HG03558 (cell line): ENCODE data around the gene DNAH11.
"Not testable (repeated sequence)": the region's sequence is repeated elsewhere in the genome, so short reads cannot be mapped to it uniquely, and the experiment has no call there.

Source experiments
- ATAC-seq: cut with Tn5 transposase; IDR thresholded peaks from one replicate; pipeline ENCODE4 v1.9.1; 2021; ENCODE audit warnings: moderate number of reproducible peaks; ENCODE audit not compliant: unreplicated experiment; ENCODE audit errors: extremely low read depth

The DNAH11 gene

DNA sequence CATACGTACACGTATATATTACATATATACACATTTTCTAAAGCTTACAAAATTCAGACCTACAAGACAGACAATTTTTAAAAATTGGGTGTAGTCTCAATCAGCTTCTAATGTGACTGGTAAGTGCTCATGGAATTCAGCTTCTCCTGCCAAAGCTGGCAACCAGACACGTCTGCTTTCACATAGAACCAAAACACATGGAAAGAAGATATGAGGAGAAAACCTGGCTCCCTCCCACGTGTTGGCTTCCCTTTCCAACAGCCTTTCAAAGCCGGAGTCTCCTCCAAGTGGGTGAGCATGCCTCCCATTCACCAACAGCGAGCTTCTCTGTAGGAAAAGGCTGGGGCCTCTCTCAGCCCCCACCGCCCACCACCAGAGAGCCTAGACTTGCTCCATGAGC, 369.5 kb downstream of the DNAH11 start:
- no peak for ATAC-seq

GRCh38 chr7:21912931-21913780, 370.3 kb downstream of the DNAH11 start:
- ATAC-seq, result no peak

- ATAC-seq, result no peak
Measured at GRCh38 chr7:21914671-21915070, 371.8 kb downstream of the DNAH11 start.

DNA sequence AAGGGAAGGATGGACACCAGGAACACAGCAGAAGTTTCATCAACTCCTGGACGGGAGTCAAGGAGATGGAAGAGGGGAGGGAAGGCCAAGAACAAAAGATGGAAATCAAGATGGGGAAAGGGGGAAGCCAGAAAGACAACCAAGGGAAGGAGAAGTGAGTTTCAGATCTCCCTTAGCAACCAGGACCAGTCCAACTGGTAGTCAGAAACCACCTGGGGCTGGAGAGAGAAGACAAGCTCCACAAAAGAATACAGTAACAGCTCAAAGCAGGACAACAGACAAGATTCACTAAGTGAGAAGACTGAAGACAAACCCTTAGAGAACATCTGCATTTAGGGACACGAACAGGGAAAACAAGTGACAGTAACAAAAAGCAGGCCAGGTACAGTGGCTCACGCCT, 372.3 kb downstream of the DNAH11 start:
- ATAC-seq, result no peak

GRCh38 chr7:21916176-21916575, 373.3 kb downstream of the DNAH11 start:
- ATAC-seq, result no peak

DNA sequence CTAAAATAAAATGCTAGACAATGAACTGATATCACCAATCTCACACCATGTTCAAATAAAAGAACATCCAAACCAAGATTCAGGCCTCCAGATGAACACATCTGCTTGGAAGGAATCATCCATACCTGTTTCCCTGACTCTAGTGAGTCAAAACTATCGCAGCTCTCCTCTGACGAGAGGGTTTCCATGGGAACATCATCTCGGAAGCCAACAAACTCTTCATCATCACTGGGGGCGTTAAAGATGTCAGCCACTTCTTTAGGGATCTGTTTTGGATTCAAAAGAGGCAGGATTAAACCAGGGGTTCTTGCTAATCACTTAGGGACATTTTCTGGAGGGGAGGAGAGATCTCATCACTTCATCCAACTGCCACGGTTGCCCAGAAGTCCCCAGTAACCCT, 373.8 kb downstream of the DNAH11 start:
- no peak for ATAC-seq

DNA sequence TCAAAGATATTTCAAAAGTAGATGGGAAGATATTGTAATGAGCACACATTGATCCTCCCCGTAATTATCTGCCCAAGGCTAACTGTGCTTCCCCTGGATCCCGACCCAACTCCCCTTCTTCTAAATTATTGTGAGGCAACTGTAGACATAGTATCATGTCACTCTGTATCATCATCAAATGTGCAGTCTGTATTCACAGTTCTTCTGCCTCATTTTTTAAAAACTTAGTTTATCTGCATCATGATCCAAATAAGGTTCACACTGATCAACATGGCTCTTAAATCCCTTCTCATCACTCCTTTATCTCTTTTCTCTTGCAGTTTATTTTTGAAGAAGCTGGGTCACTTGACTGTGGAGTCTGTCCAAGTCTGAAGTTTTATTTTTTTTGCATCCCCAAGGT, 375.4 kb downstream of the DNAH11 start:
- ATAC-seq, result no peak

- ATAC-seq, result no peak
Measured at GRCh38 chr7:21920936-21921335, 378.1 kb downstream of the DNAH11 start.

DNA sequence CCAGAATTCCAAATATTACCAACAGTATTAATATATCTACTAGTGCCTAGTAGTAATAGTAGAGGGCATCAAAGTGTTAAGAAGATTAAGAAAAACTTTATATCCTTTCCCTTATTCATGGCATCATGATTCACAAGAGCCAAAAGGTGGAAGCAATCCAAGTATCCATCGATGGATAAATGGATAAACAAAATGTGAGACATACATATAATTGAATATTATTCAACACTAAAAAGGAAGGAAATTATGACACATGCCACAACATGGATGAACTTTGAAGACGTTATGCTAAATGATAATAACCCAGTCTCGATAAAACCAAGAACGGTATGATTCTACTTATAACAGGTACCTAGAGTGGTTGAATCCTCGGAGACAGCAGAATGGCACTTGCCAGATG, 379.8 kb downstream of the DNAH11 start:
- ATAC-seq, result no peak

DNA sequence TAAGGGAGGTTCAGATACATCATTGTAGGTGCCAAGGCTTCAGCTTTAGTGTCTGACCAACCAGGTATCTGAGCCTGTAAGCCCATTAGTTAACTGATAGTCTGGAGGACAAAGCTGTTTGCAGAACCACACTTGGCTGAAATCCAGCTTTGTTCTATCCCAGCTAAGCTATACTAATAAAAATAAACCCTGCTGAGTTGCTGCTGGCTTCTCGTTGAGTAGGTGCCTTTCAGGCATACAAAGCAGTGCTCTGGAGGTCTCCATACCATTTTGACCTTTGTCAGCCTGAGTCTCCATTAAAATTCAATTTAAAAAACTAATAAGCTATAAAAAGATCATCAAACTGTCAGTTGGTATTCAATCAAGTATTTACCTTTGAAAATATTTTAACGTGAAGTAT, 380.8 kb downstream of the DNAH11 start:
- ATAC-seq, result no peak

GRCh38 chr7:21926448-21926847, 383.6 kb downstream of the DNAH11 start:
- no peak for ATAC-seq

- no peak for ATAC-seq
Measured at GRCh38 chr7:21927693-21928092, 384.9 kb downstream of the DNAH11 start.

DNA sequence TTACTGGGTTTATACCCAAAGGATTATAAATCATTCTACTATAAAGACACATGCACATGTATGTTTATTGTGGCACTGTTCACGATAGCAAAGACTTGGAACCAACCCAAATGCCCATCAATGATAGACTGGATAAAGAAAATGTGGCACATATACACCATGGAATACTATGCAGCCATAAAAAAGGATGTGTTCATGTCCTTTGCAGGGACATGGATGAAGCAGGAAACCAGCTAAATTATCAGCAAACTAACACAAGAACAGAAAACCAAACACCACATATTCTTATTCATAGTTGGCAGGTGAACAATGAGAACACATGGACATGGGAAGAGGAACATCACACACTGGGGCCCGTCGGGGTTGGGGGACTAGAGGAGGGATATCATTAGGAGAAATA, 390.5 kb downstream of the DNAH11 start:
- ATAC-seq, result not testable (repeated sequence)

DNA sequence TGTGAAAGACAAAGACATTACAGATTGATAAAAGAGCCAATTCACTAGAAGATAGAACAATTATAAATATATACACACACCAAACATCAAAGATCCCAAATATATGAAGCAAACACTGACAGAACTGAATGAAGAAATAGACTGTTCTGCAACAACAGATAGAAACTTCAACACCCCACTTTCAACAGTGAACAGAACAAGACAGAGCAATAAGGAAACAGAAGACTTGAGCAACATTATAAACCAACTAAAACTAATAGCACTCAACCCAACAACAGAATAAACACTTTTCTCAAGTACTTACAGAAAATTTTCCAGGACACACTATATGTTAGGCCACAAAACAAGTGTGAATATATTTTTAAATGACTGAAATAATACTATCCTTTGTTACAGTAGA, 392.0 kb downstream of the DNAH11 start:
- ATAC-seq, result no peak

DNA sequence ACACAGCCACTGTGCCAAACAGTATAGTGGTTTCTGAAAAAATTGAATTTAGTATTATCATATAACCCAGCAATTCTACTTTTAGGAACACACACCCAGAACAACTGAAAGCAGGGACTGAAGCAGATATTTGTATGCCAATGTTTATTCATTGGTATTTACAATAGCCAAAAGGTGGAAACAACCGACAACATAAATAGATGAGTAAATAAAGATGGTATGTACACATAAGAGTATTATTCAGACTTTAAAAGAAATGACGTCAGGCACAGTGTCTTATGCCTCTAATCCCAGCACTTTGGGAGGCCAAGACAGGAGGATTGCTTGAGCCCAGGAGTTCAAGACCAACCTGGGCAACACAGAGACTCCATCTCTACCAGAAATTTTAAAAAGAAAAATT, 395.6 kb downstream of the DNAH11 start:
- ATAC-seq, result no peak

DNA sequence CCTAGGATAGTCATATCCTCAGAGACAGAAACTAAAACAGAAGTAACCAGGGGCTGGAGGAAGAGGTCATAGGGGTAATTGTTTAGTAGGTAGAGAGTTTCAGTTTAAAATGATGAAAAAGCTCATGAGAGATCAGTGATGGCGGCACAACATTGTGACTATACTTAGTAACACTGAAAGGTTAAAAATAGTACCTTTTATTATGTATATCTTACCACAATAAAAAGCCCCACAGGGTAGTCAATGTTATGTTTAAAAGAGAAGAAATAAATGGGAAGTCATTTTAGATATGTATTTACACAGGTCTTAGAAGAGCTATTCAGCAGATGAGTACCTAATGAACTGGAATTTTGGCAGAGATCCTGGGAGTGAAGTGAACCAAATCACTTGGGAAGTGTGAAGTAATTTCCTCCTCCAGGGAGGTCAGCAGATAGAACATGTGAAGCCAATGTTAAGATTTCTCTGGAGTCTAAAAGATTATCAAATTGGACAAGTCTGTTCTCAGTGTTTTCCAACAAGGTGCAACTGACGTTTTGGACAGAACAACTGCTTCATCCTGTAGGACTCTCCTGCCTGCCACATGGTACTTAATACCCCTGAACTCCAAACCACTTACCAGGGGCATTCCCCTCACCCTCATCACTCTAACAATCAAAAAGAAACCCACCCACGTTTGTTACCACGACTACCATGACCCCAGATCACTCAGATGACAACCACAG, 396.5 kb downstream of the DNAH11 start:
- ATAC-seq, result peak; percentile 67

DNA sequence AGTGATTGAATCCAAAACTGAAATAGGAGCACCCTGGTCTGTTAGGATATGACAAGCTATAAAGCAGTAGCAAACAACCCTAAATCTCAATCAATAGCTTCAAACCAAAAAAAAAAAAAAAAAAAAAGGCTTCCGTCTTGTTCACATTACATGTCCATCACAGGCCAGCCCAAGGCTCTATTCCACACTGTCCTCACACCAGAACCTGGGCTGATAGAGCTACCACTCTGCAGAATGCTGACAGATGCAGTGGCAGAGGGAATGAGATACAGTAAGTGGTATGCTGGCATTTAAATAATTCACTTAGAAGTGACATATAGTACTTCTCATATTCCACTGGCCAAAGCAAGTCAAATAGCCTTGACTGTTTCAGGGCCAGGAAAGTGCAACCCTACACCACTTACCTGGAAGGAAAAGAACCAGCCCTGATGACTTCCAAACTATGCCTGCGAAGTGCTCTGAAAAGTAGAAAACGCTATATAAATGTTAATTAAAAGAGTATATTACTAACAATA, 397.1 kb downstream of the DNAH11 start:
- no peak for ATAC-seq

DNA sequence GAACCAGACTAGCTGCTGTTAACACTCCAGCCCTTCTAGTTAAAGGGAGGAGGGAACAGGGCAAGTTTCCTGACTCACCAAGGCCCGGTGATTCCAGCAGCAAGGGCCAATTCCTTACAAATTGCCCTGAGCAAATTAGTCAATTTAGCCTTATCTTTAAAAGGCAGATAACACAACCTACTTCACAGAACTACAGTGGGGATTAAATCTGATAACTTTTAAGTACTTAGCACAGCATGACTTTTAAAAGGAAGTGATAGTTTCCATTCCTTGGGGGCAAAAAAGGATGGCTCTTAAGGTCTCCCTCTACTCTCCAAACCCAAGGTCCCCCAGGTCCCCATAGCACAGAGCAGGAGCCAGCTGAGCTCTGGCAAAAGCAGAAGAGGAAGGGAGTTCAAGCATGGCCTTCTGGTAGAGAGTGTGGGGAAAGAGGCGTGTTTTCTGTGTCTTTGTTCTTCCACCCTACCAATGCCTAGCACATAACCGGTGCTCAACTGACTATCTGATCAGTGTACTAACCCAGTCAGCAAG, 398.8 kb downstream of the DNAH11 start:
- ATAC-seq, result no peak

GRCh38 chr7:21942955-21943354, 400.1 kb downstream of the DNAH11 start:
- no peak for ATAC-seq

DNA sequence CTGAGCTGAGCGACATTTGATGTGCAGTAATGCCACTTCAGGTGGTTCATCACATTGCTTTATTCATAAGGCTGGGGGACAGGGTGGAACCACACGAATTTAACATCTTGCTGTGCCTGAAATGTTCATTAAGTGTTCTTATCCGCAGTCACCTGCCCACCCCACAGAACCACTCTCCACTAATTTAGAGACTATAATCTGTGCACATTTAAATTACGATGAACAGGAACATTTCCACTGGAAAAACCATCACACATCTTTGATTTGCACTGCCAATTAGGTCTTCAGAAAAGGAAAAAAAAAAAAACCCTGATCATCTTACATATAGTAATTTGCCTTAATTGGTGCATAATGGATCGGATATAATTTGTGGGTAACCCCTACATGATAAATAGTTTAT, 400.6 kb downstream of the DNAH11 start:
- no peak for ATAC-seq
